Retina (tissue), 1 donor: ENCODE measurements around the gene KIAA1217.
"Not testable (repeated sequence)": the region's sequence is repeated elsewhere in the genome, so short reads cannot be mapped to it uniquely, and the experiment has no call there.

Source experiments
- DNase-seq: peaks from one replicate; pipeline ENCODE4 v3.0.0-alpha.2; 2016

KIAA1217 gene

GRCh38 chr10:24417053-24417452 is 208.1 kb downstream of the KIAA1217 start:
- no peak for DNase-seq

DNA sequence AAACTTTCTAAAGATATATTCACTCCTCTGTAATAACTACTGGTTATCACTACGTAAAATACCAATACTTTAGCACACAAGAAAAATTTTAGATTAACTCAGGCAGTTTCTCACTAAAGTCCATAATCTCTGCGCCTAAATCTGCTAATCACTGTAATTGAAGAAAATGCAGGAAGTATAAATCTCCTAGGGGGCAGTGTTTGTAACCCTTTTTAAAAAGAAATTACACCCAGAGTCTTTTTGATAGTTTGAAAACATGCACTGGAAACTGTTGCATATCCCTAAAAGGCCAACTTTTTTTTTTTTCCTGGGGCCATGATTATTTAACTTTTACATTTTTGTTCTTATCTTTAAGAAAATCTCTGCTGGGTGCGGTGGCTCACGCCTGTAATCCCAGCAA is 209.6 kb downstream of the KIAA1217 start:
- DNase-seq = no peak

DNA sequence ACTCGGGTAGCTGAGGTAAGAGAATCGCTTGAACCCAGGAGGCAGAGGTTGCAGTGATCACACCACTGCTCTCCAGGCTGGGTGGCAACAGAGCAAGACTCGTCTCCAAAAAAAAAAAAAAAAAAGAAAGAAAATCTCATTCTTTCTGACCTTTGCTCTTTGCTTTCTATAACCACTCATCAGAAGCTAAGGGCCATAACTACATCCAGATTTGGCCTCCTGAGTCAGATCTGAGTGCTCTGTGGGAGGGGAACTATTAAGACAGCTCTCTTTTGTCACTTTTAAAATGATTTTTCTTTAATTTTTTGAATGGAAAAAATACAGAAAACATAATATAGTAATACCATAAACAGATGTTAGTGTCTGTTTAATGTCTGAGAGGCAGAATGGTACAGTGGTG is 210.1 kb downstream of the KIAA1217 start:
- DNase-seq = no peak

DNA sequence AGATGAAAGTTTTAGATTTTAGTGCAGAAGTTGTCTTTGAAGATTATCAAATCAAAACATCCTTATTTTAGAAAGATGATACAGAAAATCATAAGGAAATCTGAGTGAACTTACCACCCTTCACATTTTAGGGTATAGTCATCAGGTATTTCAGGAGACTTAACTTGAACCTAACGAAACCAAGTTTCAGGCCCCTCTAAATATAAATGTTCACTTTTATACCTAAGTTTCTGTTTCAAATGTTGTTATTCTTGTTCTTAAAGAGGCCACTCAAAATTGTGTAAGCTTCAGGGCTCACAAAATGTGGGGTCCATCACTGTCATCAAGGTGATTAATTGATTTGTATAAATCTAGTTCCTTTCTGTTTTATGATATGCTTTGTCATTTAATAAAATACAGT is 216.2 kb downstream of the KIAA1217 start:
- DNase-seq = no peak

DNA sequence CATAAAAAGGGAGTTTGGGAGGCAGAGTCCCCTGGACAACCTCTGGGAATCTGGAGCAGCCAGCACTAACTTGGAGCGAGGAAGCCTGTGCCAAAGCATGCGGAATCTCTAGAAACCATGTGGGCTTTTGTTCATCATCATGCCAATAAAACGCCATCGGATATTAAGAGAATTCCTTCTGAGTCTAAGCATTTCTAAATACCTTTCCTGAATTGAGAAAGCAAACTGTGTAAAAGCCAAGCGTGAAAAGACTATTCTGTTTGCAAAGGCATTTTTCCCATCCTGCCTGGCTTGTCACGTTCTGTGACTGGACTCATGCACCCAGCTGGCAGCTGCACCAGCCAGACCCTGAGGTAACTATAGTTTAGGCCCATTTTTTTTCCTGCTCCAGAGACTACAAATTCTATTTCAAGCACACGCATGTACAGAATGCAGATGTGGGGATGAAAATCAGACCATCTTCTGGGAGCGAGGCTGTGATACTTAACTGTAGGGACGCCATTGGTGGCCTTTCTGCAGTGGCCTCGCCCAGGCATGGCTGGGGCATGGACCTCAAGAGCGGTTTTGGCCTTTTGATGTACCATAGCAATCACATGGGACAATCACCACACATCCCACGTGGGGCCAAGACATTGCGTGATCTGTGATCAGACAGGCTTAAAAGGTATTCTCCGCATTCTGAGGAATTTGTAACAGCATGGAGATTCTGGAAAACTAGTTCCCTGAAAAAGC is 218.9 kb downstream of the KIAA1217 start:
- DNase-seq = no peak

DNA sequence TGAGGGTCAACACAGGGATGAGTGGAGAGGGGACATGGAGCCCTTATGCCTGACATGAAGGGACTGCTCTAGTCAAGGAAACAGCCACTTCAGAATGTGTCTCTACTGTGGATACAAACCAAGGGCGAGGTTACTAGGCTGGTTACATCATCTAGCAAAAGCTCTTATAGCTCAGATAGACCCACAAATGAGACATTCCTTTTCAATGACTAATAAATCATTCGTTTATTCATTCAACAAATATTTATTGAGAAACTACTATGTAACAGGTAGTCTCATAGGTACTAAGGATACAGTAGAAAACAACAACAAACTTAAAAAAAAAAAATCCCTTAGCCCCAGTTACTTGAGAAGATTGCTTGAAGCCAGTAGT is 219.5 kb downstream of the KIAA1217 start:
- DNase-seq = no peak

DNA sequence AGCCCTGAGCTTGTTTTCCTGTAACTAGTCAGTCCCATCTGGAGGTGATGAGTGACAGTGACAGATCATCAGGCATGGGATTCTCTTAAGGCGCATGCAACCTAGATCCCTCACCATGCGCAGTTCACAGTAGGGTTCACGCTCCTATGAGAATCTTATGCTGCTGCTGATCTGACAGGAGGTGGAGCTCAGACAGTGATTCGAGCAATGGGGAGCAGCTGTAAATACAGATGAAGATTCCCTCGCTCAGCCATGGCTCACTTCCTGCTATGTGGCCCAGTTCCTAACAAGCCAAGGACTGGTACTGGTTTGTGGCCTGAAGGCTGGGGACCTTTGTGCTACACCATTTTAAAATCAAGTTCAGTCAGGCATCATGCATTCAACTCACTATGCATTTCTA is 221.7 kb downstream of the KIAA1217 start:
- no peak for DNase-seq

- no peak for DNase-seq
Measured at GRCh38 chr10:24432478-24433416, 223.8 kb downstream of the KIAA1217 start.

DNA sequence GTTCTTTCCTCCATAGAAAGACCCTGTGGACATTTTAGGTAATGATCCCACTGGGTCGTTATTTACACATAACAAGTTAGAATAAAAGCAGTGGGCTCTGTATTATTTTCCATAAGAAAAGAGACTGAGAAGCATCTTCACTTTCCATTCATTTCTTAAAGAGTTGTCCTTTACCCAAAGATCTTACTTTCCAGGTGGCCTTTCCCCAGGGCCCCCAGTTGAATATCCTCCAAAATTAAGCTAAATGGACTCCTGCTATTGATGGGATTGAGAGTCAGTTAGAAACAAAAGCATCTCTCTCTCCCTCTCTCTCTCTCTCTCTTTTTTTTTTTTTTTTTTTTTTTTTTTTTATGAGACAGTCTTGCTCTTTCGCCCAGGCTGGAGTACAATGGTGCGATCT is 224.8 kb downstream of the KIAA1217 start:
- DNase-seq = no peak

- DNase-seq = no peak
Measured at GRCh38 chr10:24434961-24435360, 226.0 kb downstream of the KIAA1217 start.

GRCh38 chr10:24435374-24435773 is 226.4 kb downstream of the KIAA1217 start:
- DNase-seq = no peak

GRCh38 chr10:24437302-24437701 is 228.4 kb downstream of the KIAA1217 start:
- no peak for DNase-seq

DNA sequence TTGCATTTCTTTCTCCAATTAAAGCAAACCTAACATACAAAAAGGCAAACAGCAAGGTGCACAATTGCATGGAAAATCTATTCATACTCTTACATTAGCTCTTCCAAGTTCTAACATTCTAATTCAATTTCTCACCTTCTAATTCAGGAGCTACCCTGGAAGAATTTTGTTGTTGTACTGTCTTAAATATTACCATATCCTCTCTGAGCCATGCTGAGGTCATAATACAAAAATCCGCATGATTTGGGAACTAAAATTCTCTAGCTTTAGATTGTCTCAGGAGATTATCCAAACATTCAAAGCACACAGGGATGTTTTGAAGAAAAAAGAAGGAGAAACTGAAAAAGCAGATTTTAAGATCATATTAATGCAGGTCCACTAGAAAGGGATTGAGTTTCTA is 229.9 kb downstream of the KIAA1217 start:
- no peak for DNase-seq

GRCh38 chr10:24439935-24440334 is 231.0 kb downstream of the KIAA1217 start:
- DNase-seq = no peak

- DNase-seq = peak; percentile 34
Measured at GRCh38 chr10:24440817-24441797, 232.2 kb downstream of the KIAA1217 start.

GRCh38 chr10:24442234-24442633 is 233.3 kb downstream of the KIAA1217 start:
- no peak for DNase-seq

GRCh38 chr10:24442641-24443174 is 233.8 kb downstream of the KIAA1217 start:
- DNase-seq = not testable (repeated sequence)

- no peak for DNase-seq
Measured at GRCh38 chr10:24444337-24444736, 235.4 kb downstream of the KIAA1217 start.

DNA sequence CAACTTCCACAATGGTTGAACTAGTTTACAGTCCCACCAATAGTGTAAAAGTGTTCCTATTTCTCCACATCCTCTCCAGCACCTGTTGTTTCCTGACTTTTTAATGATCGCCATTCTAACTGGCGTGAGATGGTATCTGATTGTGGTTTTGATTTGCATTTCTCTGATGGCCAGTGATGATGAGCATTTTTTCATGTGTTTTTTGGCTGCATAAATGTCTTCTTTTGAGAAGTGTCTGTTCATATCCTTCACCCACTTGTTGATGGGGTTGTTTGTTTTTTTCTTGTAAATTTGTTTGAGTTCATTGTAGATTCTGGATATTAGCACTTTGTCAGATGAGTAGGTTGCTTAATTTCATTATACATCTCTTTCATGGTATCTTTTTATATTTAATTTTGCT is 237.0 kb downstream of the KIAA1217 start:
- not testable (repeated sequence) for DNase-seq

DNA sequence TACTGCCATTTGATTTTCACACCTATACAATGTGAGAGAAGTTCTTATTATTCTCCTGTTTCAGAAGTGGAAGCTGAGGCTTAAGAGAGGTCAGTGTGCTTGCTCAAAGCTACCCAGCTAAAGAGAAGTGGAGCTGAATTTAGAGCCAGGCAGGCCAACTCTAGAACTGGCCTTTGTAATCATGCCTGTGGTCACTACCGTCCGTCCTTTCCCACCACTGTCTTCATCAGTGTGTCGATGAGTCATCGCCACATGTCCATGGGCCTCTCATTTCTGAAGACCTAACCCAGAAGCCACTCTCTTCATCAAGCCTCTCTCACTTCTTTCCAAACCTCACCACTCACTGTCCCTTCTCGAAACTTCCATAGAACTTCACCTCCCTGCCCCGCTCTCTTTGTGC is 237.8 kb downstream of the KIAA1217 start:
- DNase-seq = no peak

- DNase-seq = no peak
Measured at GRCh38 chr10:24448351-24448999, 239.5 kb downstream of the KIAA1217 start.

- DNase-seq = no peak
Measured at GRCh38 chr10:24449321-24449740, 240.4 kb downstream of the KIAA1217 start.
